Measurements from ENCODE around the gene CCDC136.

The CCDC136 gene

GRCh38 chr7:128807191-128807590, 15.4 kb downstream of the CCDC136 start:
- no peak for DNase-seq

GRCh38 chr7:128809363-128809762, 17.6 kb downstream of the CCDC136 start:
- DNase-seq = no peak

- DNase-seq = no peak
Measured at GRCh38 chr7:128810473-128810872, 18.7 kb downstream of the CCDC136 start.

- DNase-seq = no peak
Measured at GRCh38 chr7:128810997-128811396, 19.2 kb downstream of the CCDC136 start.

GRCh38 chr7:128811631-128812430, 20.1 kb downstream of the CCDC136 start:
- DNase-seq = no peak

- DNase-seq = peak; percentile 32 to 70 (median 51)
Measured at GRCh38 chr7:128812514-128813168, 20.9 kb downstream of the CCDC136 start.

- DNase-seq = no peak
Measured at GRCh38 chr7:128814499-128814898, 22.7 kb downstream of the CCDC136 start.

GRCh38 chr7:128815289-128815942, 23.6 kb downstream of the CCDC136 start:
- peak in 2 of 3 donors; percentile 54 to 56 for DNase-seq

GRCh38 chr7:128818694-128819093, 26.9 kb downstream of the CCDC136 start:
- no peak for DNase-seq

GRCh38 chr7:128821724-128822123, 30.0 kb downstream of the CCDC136 start:
- DNase-seq = no peak

GRCh38 chr7:128826512-128826911, 34.7 kb downstream of the CCDC136 start:
- no peak for DNase-seq

- DNase-seq = no peak
Measured at GRCh38 chr7:128826916-128827247, 35.1 kb downstream of the CCDC136 start.

GRCh38 chr7:128827248-128827958, 35.6 kb downstream of the CCDC136 start:
- peak; percentile 31 to 52 (median 32) for DNase-seq

- DNase-seq = no peak
Measured at GRCh38 chr7:128827971-128828711, 36.4 kb downstream of the CCDC136 start.

GRCh38 chr7:128829391-128830166, 37.8 kb downstream of the CCDC136 start:
- DNase-seq = no peak

- peak; percentile 36 to 58 (median 56) for DNase-seq
Measured at GRCh38 chr7:128830231-128831177, 38.7 kb downstream of the CCDC136 start, which contains the start of gene FLNC. TSS of gene FLNC (plus strand) at chr7:128830406. CDS start at chr7:128830638, 232 bp downstream.

GRCh38 chr7:128831178-128831993, 39.6 kb downstream of the CCDC136 start:
- no peak for DNase-seq

- DNase-seq = no peak
Measured at GRCh38 chr7:128831994-128832879, 40.5 kb downstream of the CCDC136 start.

GRCh38 chr7:128832880-128833147, 41.0 kb downstream of the CCDC136 start:
- no peak for DNase-seq
